Body of pancreas (tissue), 4 donors: Measurements from ENCODE around the gene ARHGEF33.

Source experiments
- POLR2A ChIP-seq, 3 donors: fragments of 450-650 bp; IDR thresholded peaks; one replicate each; pipeline ENCODE4 v1.6.1; 2016; ENCODE audit warnings: antibody characterized with exemption in 3 of 3, mild to moderate bottlenecking in 2 of 3
- TF ChIP-seq, protein P1 (sequence below), 7 experiments: fragments of 450-650 bp in 4 of 7; fragments of 200-600 bp in 3 of 7; sonication (generic) in 3 of 7; IDR thresholded peaks; one replicate each; pipeline ENCODE4 v1.5.1; 2016 to 2019; ENCODE audit warnings: antibody characterized with exemption in 7 of 7

- TF ChIP-seq, protein P1, sequence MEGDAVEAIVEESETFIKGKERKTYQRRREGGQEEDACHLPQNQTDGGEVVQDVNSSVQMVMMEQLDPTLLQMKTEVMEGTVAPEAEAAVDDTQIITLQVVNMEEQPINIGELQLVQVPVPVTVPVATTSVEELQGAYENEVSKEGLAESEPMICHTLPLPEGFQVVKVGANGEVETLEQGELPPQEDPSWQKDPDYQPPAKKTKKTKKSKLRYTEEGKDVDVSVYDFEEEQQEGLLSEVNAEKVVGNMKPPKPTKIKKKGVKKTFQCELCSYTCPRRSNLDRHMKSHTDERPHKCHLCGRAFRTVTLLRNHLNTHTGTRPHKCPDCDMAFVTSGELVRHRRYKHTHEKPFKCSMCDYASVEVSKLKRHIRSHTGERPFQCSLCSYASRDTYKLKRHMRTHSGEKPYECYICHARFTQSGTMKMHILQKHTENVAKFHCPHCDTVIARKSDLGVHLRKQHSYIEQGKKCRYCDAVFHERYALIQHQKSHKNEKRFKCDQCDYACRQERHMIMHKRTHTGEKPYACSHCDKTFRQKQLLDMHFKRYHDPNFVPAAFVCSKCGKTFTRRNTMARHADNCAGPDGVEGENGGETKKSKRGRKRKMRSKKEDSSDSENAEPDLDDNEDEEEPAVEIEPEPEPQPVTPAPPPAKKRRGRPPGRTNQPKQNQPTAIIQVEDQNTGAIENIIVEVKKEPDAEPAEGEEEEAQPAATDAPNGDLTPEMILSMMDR (IDR thresholded peaks at IDR 0.05), result peak; percentile 36 to 66 (median 65)
- no peak for TF ChIP-seq POLR2A (IDR thresholded peaks at IDR 0.05)
These were observed 57.9 kb downstream of the ARHGEF33 start for GRCh38 chr2:38947241-38948239.
